ENCODE data around the gene ENPEP.

DNA sequence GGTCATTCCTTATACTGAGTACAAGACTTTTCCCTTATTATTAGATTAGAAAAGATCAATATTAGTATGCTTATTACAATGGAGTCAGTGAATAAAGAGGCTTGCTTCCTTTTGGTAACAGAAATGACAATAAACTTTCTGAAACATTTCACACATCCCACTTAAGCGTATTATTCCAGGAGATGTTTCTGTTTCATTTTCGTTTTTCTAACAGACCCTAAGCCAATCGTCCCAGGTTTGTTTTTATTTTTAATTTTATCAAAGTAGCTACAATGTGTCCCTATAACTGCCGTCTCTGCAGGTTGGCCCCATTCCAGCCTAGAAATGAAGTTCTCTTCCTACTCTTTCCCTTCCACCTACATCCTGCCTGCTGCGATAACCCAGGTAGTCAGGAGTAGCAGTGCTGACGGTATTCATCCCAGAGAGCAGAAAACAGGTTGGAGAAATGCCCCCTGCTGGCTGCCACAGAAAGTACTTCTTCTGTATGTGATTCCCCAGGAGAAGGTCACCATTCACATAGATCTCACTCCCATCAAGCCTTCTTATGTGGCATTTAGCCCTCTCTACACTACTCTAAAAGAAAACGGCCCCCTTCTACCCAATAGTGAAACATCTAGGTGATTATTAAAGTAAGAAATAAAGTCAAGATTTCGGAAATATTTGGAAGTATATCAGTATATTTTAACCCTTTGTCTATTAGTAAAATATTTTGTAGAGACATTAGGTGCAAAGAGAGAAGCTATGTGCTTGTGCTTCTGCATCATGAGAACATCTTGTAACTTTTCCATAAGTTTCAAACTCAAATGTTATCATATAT is 40.4 kb downstream of the ENPEP start:
- TF ChIP-seq, protein P1, sequence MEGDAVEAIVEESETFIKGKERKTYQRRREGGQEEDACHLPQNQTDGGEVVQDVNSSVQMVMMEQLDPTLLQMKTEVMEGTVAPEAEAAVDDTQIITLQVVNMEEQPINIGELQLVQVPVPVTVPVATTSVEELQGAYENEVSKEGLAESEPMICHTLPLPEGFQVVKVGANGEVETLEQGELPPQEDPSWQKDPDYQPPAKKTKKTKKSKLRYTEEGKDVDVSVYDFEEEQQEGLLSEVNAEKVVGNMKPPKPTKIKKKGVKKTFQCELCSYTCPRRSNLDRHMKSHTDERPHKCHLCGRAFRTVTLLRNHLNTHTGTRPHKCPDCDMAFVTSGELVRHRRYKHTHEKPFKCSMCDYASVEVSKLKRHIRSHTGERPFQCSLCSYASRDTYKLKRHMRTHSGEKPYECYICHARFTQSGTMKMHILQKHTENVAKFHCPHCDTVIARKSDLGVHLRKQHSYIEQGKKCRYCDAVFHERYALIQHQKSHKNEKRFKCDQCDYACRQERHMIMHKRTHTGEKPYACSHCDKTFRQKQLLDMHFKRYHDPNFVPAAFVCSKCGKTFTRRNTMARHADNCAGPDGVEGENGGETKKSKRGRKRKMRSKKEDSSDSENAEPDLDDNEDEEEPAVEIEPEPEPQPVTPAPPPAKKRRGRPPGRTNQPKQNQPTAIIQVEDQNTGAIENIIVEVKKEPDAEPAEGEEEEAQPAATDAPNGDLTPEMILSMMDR (IDR thresholded peaks at IDR 0.05) = peak; percentile 84
- no peak for TF ChIP-seq EZH2 (IDR thresholded peaks at IDR 0.05; ENCODE audit: borderline replicate concordance, insufficient read depth, low read depth, low read length, poor library complexity, severe bottlenecking)

All from B cell (primary cell).